Spleen (tissue), 7 donors: ENCODE data around the gene TMCO4.

Experiments
- CTCF ChIP-seq, 11 experiments: fragments of 200-600 bp in 7 of 11; fragments of 450-650 bp in 4 of 11; sonication (generic) in 4 of 11; IDR thresholded peaks in 8 of 11; conservative IDR thresholded peaks in 3 of 11; 1 replicate in 7 of 11; 2 replicates in 4 of 11; pipeline versions ENCODE4 v1.4.0 to v1.8.0; 2016 to 2021; ENCODE audit warnings: antibody characterized with exemption in 11 of 11, inconsistent platforms in 4 of 11, mild to moderate bottlenecking in 1 of 11
- POLR2A ChIP-seq, 3 donors: fragments of 450-650 bp; IDR thresholded peaks; one replicate each; pipeline ENCODE4 v1.5.1; 2017; ENCODE audit warnings: antibody characterized with exemption in 3 of 3, mild to moderate bottlenecking in 1 of 3
- donor health status: DM: no; HTN: no; CAD: no; lungs with moderate emphysema.
- donor health status: DM: no; HTN: no; CAD: no.
- donor health status: DM: no; HTN: no; CAD: no.

GRCh38 chr1:19811206-19811851, 11.6 kb upstream of the TMCO4 start:
- TF ChIP-seq CTCF (IDR thresholded peaks at IDR 0.05 in 8 of 11, conservative IDR thresholded peaks at IDR 0.05 in 3 of 11) (peak in 7 of 11 experiments; percentile 34 to 63 (median 51)), POLR2A (IDR thresholded peaks at IDR 0.05) (no peak)
